Endothelial cell of umbilical vein (primary cell): ENCODE results near the gene PSG4.
"Not testable (repeated sequence)": the region's sequence is repeated elsewhere in the genome, so short reads cannot be mapped to it uniquely, and the experiment has no call there.

Experiments
- CTCF ChIP-seq, 2 donors: IDR thresholded peaks; 1 replicate in 1 of 2; 2 replicates in 1 of 2; pipeline ENCODE4 v1.5.1; 2011; ENCODE audit warnings: low read length in 2 of 2, mild to moderate bottlenecking in 2 of 2, moderate library complexity in 2 of 2, control low read depth in 1 of 2, inconsistent platforms in 1 of 2, low read depth in 1 of 2; ENCODE audit not compliant: insufficient read depth in 1 of 2; ENCODE audit errors: extremely low read depth in 1 of 2
- EZH2 ChIP-seq: IDR thresholded peaks from 2 replicates; pipeline ENCODE4 v1.6.1; 2012; ENCODE audit warnings: borderline replicate concordance, low read depth, mild to moderate bottlenecking, moderate library complexity, low read length, inconsistent platforms; ENCODE audit not compliant: severe bottlenecking
- POLR2A ChIP-seq: IDR thresholded peaks from 2 replicates; pipeline ENCODE4 v1.6.1; 2012; ENCODE audit warnings: low read depth, mild to moderate bottlenecking, control low read depth, low read length
- POLR2AphosphoS5 ChIP-seq: IDR thresholded peaks from 2 replicates; pipeline ENCODE4 v1.6.1; 2012; ENCODE audit warnings: low read depth, mild to moderate bottlenecking, control low read depth, low read length, moderate library complexity; ENCODE audit not compliant: insufficient read depth

- not testable (repeated sequence) for TF ChIP-seq POLR2A; EZH2; CTCF (IDR thresholded peaks at IDR 0.05; ENCODE audit: extremely low read depth in 1 of 2, insufficient read depth in 1 of 2, low read depth in 1 of 2, low read length in 2 of 2); POLR2AphosphoS5
These were observed 41.9 kb upstream of the PSG4 start for GRCh38 chr19:43247243-43247880.
